ENCODE measurements around the gene GALNT9. TPM values are rescaled to one million over a fixed set of nuclear protein-coding genes. Genes with fewer than 3 reads are reported as not detected.

The GALNT9 gene
- polyA plus RNA-seq, 1 of the 3 experiments (the other 2 are of a cell fraction) = not detected

GRCh38 chr12:132179431-132180362, 149.7 kb downstream of the GALNT9 start:
- H3K4me2 ChIP-seq = no peak overlapping the region
- TF ChIP-seq, protein P1, sequence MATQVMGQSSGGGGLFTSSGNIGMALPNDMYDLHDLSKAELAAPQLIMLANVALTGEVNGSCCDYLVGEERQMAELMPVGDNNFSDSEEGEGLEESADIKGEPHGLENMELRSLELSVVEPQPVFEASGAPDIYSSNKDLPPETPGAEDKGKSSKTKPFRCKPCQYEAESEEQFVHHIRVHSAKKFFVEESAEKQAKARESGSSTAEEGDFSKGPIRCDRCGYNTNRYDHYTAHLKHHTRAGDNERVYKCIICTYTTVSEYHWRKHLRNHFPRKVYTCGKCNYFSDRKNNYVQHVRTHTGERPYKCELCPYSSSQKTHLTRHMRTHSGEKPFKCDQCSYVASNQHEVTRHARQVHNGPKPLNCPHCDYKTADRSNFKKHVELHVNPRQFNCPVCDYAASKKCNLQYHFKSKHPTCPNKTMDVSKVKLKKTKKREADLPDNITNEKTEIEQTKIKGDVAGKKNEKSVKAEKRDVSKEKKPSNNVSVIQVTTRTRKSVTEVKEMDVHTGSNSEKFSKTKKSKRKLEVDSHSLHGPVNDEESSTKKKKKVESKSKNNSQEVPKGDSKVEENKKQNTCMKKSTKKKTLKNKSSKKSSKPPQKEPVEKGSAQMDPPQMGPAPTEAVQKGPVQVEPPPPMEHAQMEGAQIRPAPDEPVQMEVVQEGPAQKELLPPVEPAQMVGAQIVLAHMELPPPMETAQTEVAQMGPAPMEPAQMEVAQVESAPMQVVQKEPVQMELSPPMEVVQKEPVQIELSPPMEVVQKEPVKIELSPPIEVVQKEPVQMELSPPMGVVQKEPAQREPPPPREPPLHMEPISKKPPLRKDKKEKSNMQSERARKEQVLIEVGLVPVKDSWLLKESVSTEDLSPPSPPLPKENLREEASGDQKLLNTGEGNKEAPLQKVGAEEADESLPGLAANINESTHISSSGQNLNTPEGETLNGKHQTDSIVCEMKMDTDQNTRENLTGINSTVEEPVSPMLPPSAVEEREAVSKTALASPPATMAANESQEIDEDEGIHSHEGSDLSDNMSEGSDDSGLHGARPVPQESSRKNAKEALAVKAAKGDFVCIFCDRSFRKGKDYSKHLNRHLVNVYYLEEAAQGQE (IDR thresholded peaks at IDR 0.05; ENCODE audit: low read depth, low read length) = peak; percentile 75
- no peak for TF ChIP-seq CTCF (IDR thresholded peaks at IDR 0.05)
- POLR2A ChIA-PET = no interaction called here
- H3K4me3 ChIP-seq (ENCODE audit: low read depth in 2 of 2, low read length in 1 of 2) = no peak overlapping the region
- H3K36me3 ChIP-seq (replicated peaks in 1 of 2; ENCODE audit: control insufficient read depth in 1 of 2, insufficient read depth in 2 of 2, low read length in 1 of 2) = no peaks in the 10 kb centered on the region
- no peak overlapping the region for H3K9ac ChIP-seq
- H3K79me2 ChIP-seq (ENCODE audit: insufficient read depth) = no peaks in the 10 kb centered on the region
- H4K20me1 ChIP-seq (ENCODE audit: insufficient read depth) = no peaks in the 10 kb centered on the region
- no peaks in the 10 kb centered on the region for H3K9me2 ChIP-seq
- H2AFZ ChIP-seq (ENCODE audit: low read depth) = no peak overlapping the region
- 32% methylated on average over 14 of the region's 19 CpGs for WGBS (ENCODE audit: low lambda C conversion rate)
- no peak for DNase-seq
- no peaks in the 10 kb centered on the region for H3F3A ChIP-seq (replicated peaks; ENCODE audit: insufficient read depth)
- no peaks in the 10 kb centered on the region for H3K9me3 ChIP-seq
- H3K27me3 ChIP-seq (ENCODE audit: insufficient read depth) = peaks cover 89% of the 10 kb centered on the region
- H3K27ac ChIP-seq (ENCODE audit: low read depth in 2 of 2, low read length in 1 of 2) = no peak overlapping the region
- CTCF ChIA-PET = interaction anchor here (2.3 to 3.2 kb wide), 2 partner anchors 26 to 235 kb away, joined by 7 to 8 read pairs; no protein-coding TSS in a partner anchor
- H3K4me1 ChIP-seq (ENCODE audit: control insufficient read depth in 1 of 2, insufficient read depth in 2 of 2, low read depth in 1 of 2, low read length in 1 of 2) = peaks cover 0 to 2% of the 10 kb centered on the region in 2 experiments; a peak in 1 of 4 replicates

GRCh38 chr12:132178801-132179401, 150.5 kb downstream of the GALNT9 start:
- CTCF ChIA-PET = interaction anchor here (2.3 to 3.2 kb wide), 2 partner anchors 25 to 236 kb away, joined by 7 to 8 read pairs; no protein-coding TSS in a partner anchor
- Histone ChIP-seq H3K4me3 (ENCODE audit: low read depth in 2 of 2, low read length in 1 of 2) (no peak overlapping the region), H3K79me2 (ENCODE audit: insufficient read depth) (no peaks in the 10 kb centered on the region), H3K27ac (ENCODE audit: low read depth in 2 of 2, low read length in 1 of 2) (no peak overlapping the region), H4K20me1 (ENCODE audit: insufficient read depth) (no peaks in the 10 kb centered on the region), H3F3A (replicated peaks; ENCODE audit: insufficient read depth) (no peaks in the 10 kb centered on the region), H3K4me2 (no peak overlapping the region), H3K4me1 (ENCODE audit: control insufficient read depth in 1 of 2, insufficient read depth in 2 of 2, low read depth in 1 of 2, low read length in 1 of 2) (peaks cover 0 to 2% of the 10 kb centered on the region in 2 experiments; a peak in 1 of 4 replicates), H3K9me3 (no peaks in the 10 kb centered on the region), H3K9ac (no peak overlapping the region), H3K36me3 (replicated peaks in 1 of 2; ENCODE audit: control insufficient read depth in 1 of 2, insufficient read depth in 2 of 2, low read length in 1 of 2) (no peaks in the 10 kb centered on the region), H3K9me2 (no peaks in the 10 kb centered on the region), H2AFZ (ENCODE audit: low read depth) (no peak overlapping the region), H3K27me3 (ENCODE audit: insufficient read depth) (peaks cover 89% of the 10 kb centered on the region)
- WGBS (ENCODE audit: low lambda C conversion rate) = 7% methylated on average over 31 of the region's 39 CpGs
- TF ChIP-seq MXI1 (IDR thresholded peaks at IDR 0.05; ENCODE audit: low read depth, low read length) (no peak), USF2 (IDR thresholded peaks at IDR 0.05; ENCODE audit: borderline replicate concordance, low read depth, low read length) (no peak), RAD21 (IDR thresholded peaks at IDR 0.05; ENCODE audit: low read length) (no peak), FOXJ3 (CRISPR knock-in tag; IDR thresholded peaks at IDR 0.05) (no peak), SMC3 (IDR thresholded peaks at IDR 0.05; ENCODE audit: low read depth, low read length) (no peak), RFX5 (IDR thresholded peaks at IDR 0.05; ENCODE audit: low read length) (no peak), FOXM1 (IDR thresholded peaks at IDR 0.05; ENCODE audit: low read depth) (no peak)
- TF ChIP-seq, protein P2, sequence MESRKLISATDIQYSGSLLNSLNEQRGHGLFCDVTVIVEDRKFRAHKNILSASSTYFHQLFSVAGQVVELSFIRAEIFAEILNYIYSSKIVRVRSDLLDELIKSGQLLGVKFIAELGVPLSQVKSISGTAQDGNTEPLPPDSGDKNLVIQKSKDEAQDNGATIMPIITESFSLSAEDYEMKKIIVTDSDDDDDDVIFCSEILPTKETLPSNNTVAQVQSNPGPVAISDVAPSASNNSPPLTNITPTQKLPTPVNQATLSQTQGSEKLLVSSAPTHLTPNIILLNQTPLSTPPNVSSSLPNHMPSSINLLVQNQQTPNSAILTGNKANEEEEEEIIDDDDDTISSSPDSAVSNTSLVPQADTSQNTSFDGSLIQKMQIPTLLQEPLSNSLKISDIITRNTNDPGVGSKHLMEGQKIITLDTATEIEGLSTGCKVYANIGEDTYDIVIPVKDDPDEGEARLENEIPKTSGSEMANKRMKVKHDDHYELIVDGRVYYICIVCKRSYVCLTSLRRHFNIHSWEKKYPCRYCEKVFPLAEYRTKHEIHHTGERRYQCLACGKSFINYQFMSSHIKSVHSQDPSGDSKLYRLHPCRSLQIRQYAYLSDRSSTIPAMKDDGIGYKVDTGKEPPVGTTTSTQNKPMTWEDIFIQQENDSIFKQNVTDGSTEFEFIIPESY (IDR thresholded peaks at IDR 0.05; ENCODE audit: borderline replicate concordance, low read depth) = no peak
- no peak for DNase-seq
- POLR2A ChIA-PET = no interaction called here

All from SK-N-SH (cell line).